ENCODE measurements around the gene PLEK. TPM values are rescaled to one million over a fixed set of nuclear protein-coding genes. Genes with fewer than 3 reads are reported as not detected.

The PLEK gene
- total and polyA plus RNA-seq, 2 of the 13 experiments (the other 11 are each of a cell fraction or from before 2014, with no cell fraction given) = not detected

DNA sequence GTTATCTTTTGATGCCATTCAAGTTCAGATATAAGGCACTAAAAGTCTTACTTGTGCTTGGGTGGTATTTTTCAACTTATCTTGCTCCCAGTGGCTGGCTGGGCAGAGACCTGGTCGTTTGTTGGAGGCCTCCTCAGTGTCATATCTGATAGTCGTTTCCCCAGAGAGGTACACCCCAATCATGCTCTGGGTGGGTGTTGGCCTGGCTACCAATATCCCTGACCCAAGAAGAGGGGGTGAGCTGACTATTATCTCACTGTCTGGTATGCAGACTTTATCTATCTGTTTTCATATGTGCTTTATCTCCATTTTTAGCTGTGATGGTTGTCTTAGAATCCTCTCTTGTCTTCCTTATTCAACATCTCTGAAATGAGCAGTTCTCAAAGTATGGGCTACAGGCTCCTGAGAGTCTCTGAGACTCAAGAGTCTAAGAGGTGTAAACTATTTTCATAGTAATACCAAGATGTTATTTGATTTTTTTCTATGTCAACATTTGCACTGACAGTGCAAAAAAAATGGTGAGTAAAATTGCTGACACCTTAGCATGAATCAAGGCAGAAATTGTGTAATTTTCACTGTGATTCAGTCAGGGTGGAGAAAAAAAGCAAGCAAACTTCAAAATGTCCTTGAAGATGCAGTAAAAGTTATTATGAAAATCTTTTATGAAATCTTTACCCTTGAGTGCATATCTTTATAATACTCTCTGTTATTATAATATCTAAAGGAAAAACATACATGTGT is 12.3 kb upstream of the PLEK start:
- Histone ChIP-seq H3K4me2 (ENCODE audit: low read depth, low read length) (no peak overlapping the region), H3K27me3 (ENCODE audit: control insufficient read depth in 1 of 2, insufficient read depth in 2 of 2, low read length in 2 of 2) (0 out of 5 replicates have a peak, but pooled peaks cover 0 to 4% of the 10 kb centered on the region in 2 experiments), H4K20me1 (ENCODE audit: insufficient read depth, low read length) (no peaks in the 10 kb centered on the region), H3K4me1 (ENCODE audit: insufficient read depth, low read length) (no peaks in the 10 kb centered on the region), H3K9me3 (ENCODE audit: low read length) (no peaks in the 10 kb centered on the region), H3K36me3 (replicated peaks in 1 of 2; ENCODE audit: control insufficient read depth in 1 of 2, insufficient read depth in 2 of 2, low read length in 2 of 2) (no peaks in the 10 kb centered on the region), H3K79me2 (ENCODE audit: insufficient read depth, low read length) (no peaks in the 10 kb centered on the region), H2AFZ (ENCODE audit: low read length) (no peak overlapping the region), H3K9ac (ENCODE audit: insufficient read depth, low read depth, low read length) (no peak overlapping the region), H3K27ac (ENCODE audit: extremely low read length, insufficient read depth, low read length) (no peak overlapping the region), H3K4me3 (replicated peaks in 1 of 3; ENCODE audit: insufficient read depth in 1 of 3, low read depth in 2 of 3, low read length in 3 of 3) (no peak overlapping the region)
- in situ Hi-C loops (cut with HindIII; ENCODE audit: extremely low pct_ligation_motif_present, low pct_unique_long_range_greater_than_20kb) = no loop called here
- DNase-seq (ENCODE audit: low spot score) (no peak), ATAC-seq (no peak), FAIRE-seq (no peak)
- intact Hi-C loops (cut with micrococcal nuclease; ENCODE audit: unreplicated experiment) = no loop called here
- CTCF ChIA-PET (ENCODE audit: low intra/inter-chr PET ratio, low total read pairs) = no interaction called here
- POLR2A ChIA-PET = no interaction called here
- 3% methylated on average over 2 of the region's 2 CpGs for WGBS (ENCODE audit: low lambda C conversion rate)
- TF ChIP-seq, protein P1, sequence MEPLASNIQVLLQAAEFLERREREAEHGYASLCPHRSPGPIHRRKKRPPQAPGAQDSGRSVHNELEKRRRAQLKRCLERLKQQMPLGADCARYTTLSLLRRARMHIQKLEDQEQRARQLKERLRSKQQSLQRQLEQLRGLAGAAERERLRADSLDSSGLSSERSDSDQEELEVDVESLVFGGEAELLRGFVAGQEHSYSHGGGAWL (CRISPR knock-in tag; IDR thresholded peaks at IDR 0.05) = no peak
- TF ChIP-seq MAFK (conservative IDR thresholded peaks at IDR 0.05 in 1 of 2, IDR thresholded peaks at IDR 0.05 in 1 of 2; ENCODE audit: low read length in 2 of 2) (peak; percentile 51 to 77; a peak in 3 of 4 replicates), ELF4 (CRISPR knock-in tag; IDR thresholded peaks at IDR 0.05; ENCODE audit: borderline replicate concordance) (no peak), ZNF788 (CRISPR knock-in tag; IDR thresholded peaks at IDR 0.05; ENCODE audit: borderline replicate concordance) (no peak), MAFF (IDR thresholded peaks at IDR 0.05; ENCODE audit: low read depth, low read length) (peak; percentile 75)
- TF ChIP-seq, protein P2, sequence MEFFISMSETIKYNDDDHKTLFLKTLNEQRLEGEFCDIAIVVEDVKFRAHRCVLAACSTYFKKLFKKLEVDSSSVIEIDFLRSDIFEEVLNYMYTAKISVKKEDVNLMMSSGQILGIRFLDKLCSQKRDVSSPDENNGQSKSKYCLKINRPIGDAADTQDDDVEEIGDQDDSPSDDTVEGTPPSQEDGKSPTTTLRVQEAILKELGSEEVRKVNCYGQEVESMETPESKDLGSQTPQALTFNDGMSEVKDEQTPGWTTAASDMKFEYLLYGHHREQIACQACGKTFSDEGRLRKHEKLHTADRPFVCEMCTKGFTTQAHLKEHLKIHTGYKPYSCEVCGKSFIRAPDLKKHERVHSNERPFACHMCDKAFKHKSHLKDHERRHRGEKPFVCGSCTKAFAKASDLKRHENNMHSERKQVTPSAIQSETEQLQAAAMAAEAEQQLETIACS (CRISPR knock-in tag; IDR thresholded peaks at IDR 0.05) = no peak
- no TSS peak for BruUV-seq (replicated peaks)

All from HepG2 (cell line).